WTC11 (cell line): Measurements from ENCODE around the gene STK32A. TPM values are rescaled to one million over a fixed set of nuclear protein-coding genes. Genes with fewer than 3 reads are reported as not detected.

ENCODE experiments used
- ATAC-seq: fragments of 200-7000 bp; cut with Tn5 transposase; 2 replicates; pipeline ENCODE4 v1.10.0; 2021; ENCODE audit warnings: mild to moderate bottlenecking, moderate library complexity
- CTCF ChIA-PET: fragments of 300-600 bp; sonication (Branson Sonifier 250); formaldehyde crosslinking; loops from one replicate; lab custom pipeline; 2021; ENCODE audit warnings: antibody characterized with exemption; lab: Charles Lee
- POLR2A ChIA-PET: fragments of 350-600 bp; sonication (Branson Sonifier 250); formaldehyde crosslinking; loops from one replicate; lab custom pipeline; 2021; ENCODE audit warnings: antibody characterized with exemption; lab: Charles Lee
- DNase-seq: peaks from one replicate; pipeline ENCODE4 v3.0.0; 2021; ENCODE audit warnings: low spot score
- H3K27ac Mint-ChIP-seq: 2 replicates; pipeline ENCODE4 v1.8.0; 2021; ENCODE audit warnings: mixed read lengths
- H3K27me3 Mint-ChIP-seq: 2 replicates; pipeline ENCODE4 v1.8.0; 2021; ENCODE audit warnings: low read depth, mild to moderate bottlenecking, moderate library complexity, mixed read lengths
- H3K36me3 Mint-ChIP-seq: 2 replicates; pipeline ENCODE4 v1.8.0; 2021; ENCODE audit warnings: mixed read lengths
- H3K4me1 Mint-ChIP-seq: 2 replicates; pipeline ENCODE4 v1.8.0; 2022; ENCODE audit warnings: mixed read lengths
- H3K4me3 Mint-ChIP-seq: 2 replicates; pipeline ENCODE4 v1.8.0; 2021; ENCODE audit warnings: mild to moderate bottlenecking, moderate library complexity, mixed read lengths
- H3K9me3 Mint-ChIP-seq: 2 replicates; pipeline ENCODE4 v1.8.0; 2021; ENCODE audit warnings: mixed read lengths
- ATF3 ChIP-seq: sonication (generic); formaldehyde crosslinking; conservative IDR thresholded peaks from 2 replicates; pipeline ENCODE4 v1.8.1; 2022; ENCODE audit warnings: mild to moderate bottlenecking, missing genetic modification reagents
- E2F1 ChIP-seq: sonication (generic); formaldehyde crosslinking; IDR thresholded peaks from 2 replicates; pipeline ENCODE4 v1.8.0; 2022; ENCODE audit warnings: mild to moderate bottlenecking, missing genetic modification reagents
- EMX1 ChIP-seq: fragments of 250-450 bp; sonication (Bioruptor Pico); IDR thresholded peaks from 2 replicates; pipeline ENCODE4 v1.8.0; 2021; ENCODE audit warnings: mild to moderate bottlenecking
- FOXK1 ChIP-seq: sonication (generic); formaldehyde crosslinking; IDR thresholded peaks from 2 replicates; pipeline ENCODE4 v1.8.0; 2022; ENCODE audit warnings: mild to moderate bottlenecking, moderate library complexity, missing genetic modification reagents
- FOXP1 ChIP-seq: sonication (generic); formaldehyde crosslinking; IDR thresholded peaks from 2 replicates; pipeline ENCODE4 v1.8.0; 2022; ENCODE audit warnings: missing genetic modification reagents, mild to moderate bottlenecking, moderate library complexity, borderline replicate concordance
- GABPB1 ChIP-seq: sonication (generic); formaldehyde crosslinking; IDR thresholded peaks from 2 replicates; pipeline ENCODE4 v1.8.1; 2023; ENCODE audit warnings: mild to moderate bottlenecking, missing genetic modification reagents
- HMGA2 ChIP-seq: fragments of 250-450 bp; sonication (Bioruptor Pico); IDR thresholded peaks from 2 replicates; pipeline ENCODE4 v1.4.0; 2021; ENCODE audit warnings: mild to moderate bottlenecking, moderate library complexity
- KAT7 ChIP-seq: sonication (generic); formaldehyde crosslinking; IDR thresholded peaks from 2 replicates; pipeline ENCODE4 v1.8.1; 2023; ENCODE audit warnings: missing genetic modification reagents, mild to moderate bottlenecking, borderline replicate concordance
- MLX ChIP-seq: sonication (generic); formaldehyde crosslinking; IDR thresholded peaks from 2 replicates; pipeline ENCODE4 v1.8.1; 2023; ENCODE audit warnings: mild to moderate bottlenecking, missing genetic modification reagents, moderate library complexity
- SMAD4 ChIP-seq: sonication (generic); formaldehyde crosslinking; IDR thresholded peaks from 2 replicates; pipeline ENCODE4 v1.8.0; 2022; ENCODE audit warnings: mild to moderate bottlenecking, missing genetic modification reagents
- TEAD1 ChIP-seq: sonication (generic); formaldehyde crosslinking; IDR thresholded peaks from 2 replicates; pipeline ENCODE4 v1.8.0; 2022; ENCODE audit warnings: mild to moderate bottlenecking, missing genetic modification reagents
- TP53 ChIP-seq: sonication (generic); formaldehyde crosslinking; IDR thresholded peaks from 2 replicates; pipeline ENCODE4 v1.8.1; 2023; ENCODE audit warnings: mild to moderate bottlenecking, missing genetic modification reagents
- ZNF138 ChIP-seq: sonication (generic); formaldehyde crosslinking; conservative IDR thresholded peaks from 2 replicates; pipeline ENCODE4 v1.8.1; 2022; ENCODE audit warnings: mild to moderate bottlenecking, moderate library complexity, missing genetic modification reagents
- ZNF671 ChIP-seq: fragments of 250-450 bp; sonication (Bioruptor Pico); IDR thresholded peaks from 2 replicates; pipeline ENCODE4 v1.8.0; 2021; ENCODE audit warnings: mild to moderate bottlenecking
- total RNA-seq: library from RNA; stranded (reverse); gene quantifications from 3 replicates; pipeline ENCODE4 v1.2.3, GENCODE V29; 2021
- TF ChIP-seq, protein P1 (sequence below): sonication (generic); formaldehyde crosslinking; IDR thresholded peaks from 2 replicates; pipeline ENCODE4 v1.8.1; 2022; ENCODE audit warnings: mild to moderate bottlenecking, missing genetic modification reagents, moderate library complexity, borderline replicate concordance
- TF ChIP-seq, protein P2 (sequence below): fragments of 250-450 bp; sonication (Bioruptor Pico); IDR thresholded peaks from 2 replicates; pipeline ENCODE4 v1.9.0; 2021; ENCODE audit warnings: mild to moderate bottlenecking, borderline replicate concordance
- TF ChIP-seq, protein P3 (sequence below): sonication (generic); formaldehyde crosslinking; IDR thresholded peaks from 2 replicates; pipeline ENCODE4 v1.8.0; 2022; ENCODE audit warnings: mild to moderate bottlenecking, missing genetic modification reagents
- TF ChIP-seq, protein P4 (sequence below): sonication (generic); formaldehyde crosslinking; IDR thresholded peaks from 2 replicates; pipeline ENCODE4 v1.8.0; 2023; ENCODE audit warnings: missing genetic modification reagents
- TF ChIP-seq, protein P5 (sequence below): sonication (generic); formaldehyde crosslinking; IDR thresholded peaks from 2 replicates; pipeline ENCODE4 v1.8.0; 2022; ENCODE audit warnings: mild to moderate bottlenecking, missing genetic modification reagents
- TF ChIP-seq, protein P6 (sequence below): sonication (generic); formaldehyde crosslinking; IDR thresholded peaks from 2 replicates; pipeline ENCODE4 v1.8.1; 2022; ENCODE audit warnings: low read depth, mild to moderate bottlenecking, moderate library complexity, missing genetic modification reagents, borderline replicate concordance

Gene STK32A
- total RNA-seq, 1 experiment from 2014 or later = 1.7 TPM

DNA sequence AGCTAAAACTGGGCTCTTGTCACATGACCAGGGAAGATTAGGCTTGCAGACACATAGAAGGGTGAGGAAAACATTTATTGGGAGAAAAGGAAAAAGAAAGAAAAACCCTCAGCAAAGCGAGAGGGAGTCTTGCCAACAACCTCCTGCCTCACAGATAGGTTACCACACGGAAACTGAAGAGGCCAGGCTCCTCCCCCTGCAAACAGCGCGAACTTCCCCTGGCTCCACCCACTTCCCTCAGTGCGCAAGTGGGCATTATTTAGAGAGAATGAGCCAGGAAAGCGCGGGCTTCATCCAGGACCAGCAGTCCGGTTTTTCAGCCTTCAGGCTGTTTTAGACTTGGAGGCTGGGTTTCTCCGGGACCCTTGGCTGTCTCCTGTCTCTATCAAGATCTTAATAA, 70.3 kb downstream of the STK32A start:
- Mint-ChIP-seq H3K4me3 (no peak overlapping the region), H3K36me3 (peaks cover 2% of the 10 kb centered on the region; the same call in 1 of the 2 replicates), H3K4me1 (peaks cover 21% of the 10 kb centered on the region), H3K9me3 (peaks cover 19% of the 10 kb centered on the region), H3K27me3 (no peaks in the 10 kb centered on the region), H3K27ac (no peak overlapping the region)
- POLR2A ChIA-PET = no interaction called here
- peak; percentile 83 for ATAC-seq
- DNase-seq = peak; percentile 19
- TF ChIP-seq ZNF138 (CRISPR knock-in tag) = no peak
- TF ChIP-seq FOXP1 = no peak
- no peak for TF ChIP-seq EMX1 (CRISPR knock-in tag)
- no peak for TF ChIP-seq FOXK1 (CRISPR knock-in tag)
- TF ChIP-seq SMAD4 = no peak
- TF ChIP-seq HMGA2 (CRISPR knock-in tag) = no peak
- TF ChIP-seq, protein P1, sequence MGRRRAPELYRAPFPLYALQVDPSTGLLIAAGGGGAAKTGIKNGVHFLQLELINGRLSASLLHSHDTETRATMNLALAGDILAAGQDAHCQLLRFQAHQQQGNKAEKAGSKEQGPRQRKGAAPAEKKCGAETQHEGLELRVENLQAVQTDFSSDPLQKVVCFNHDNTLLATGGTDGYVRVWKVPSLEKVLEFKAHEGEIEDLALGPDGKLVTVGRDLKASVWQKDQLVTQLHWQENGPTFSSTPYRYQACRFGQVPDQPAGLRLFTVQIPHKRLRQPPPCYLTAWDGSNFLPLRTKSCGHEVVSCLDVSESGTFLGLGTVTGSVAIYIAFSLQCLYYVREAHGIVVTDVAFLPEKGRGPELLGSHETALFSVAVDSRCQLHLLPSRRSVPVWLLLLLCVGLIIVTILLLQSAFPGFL (CRISPR knock-in tag) = no peak
- TF ChIP-seq, protein P2, sequence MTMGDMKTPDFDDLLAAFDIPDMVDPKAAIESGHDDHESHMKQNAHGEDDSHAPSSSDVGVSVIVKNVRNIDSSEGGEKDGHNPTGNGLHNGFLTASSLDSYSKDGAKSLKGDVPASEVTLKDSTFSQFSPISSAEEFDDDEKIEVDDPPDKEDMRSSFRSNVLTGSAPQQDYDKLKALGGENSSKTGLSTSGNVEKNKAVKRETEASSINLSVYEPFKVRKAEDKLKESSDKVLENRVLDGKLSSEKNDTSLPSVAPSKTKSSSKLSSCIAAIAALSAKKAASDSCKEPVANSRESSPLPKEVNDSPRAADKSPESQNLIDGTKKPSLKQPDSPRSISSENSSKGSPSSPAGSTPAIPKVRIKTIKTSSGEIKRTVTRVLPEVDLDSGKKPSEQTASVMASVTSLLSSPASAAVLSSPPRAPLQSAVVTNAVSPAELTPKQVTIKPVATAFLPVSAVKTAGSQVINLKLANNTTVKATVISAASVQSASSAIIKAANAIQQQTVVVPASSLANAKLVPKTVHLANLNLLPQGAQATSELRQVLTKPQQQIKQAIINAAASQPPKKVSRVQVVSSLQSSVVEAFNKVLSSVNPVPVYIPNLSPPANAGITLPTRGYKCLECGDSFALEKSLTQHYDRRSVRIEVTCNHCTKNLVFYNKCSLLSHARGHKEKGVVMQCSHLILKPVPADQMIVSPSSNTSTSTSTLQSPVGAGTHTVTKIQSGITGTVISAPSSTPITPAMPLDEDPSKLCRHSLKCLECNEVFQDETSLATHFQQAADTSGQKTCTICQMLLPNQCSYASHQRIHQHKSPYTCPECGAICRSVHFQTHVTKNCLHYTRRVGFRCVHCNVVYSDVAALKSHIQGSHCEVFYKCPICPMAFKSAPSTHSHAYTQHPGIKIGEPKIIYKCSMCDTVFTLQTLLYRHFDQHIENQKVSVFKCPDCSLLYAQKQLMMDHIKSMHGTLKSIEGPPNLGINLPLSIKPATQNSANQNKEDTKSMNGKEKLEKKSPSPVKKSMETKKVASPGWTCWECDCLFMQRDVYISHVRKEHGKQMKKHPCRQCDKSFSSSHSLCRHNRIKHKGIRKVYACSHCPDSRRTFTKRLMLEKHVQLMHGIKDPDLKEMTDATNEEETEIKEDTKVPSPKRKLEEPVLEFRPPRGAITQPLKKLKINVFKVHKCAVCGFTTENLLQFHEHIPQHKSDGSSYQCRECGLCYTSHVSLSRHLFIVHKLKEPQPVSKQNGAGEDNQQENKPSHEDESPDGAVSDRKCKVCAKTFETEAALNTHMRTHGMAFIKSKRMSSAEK = no peak
- TF ChIP-seq, protein P3, sequence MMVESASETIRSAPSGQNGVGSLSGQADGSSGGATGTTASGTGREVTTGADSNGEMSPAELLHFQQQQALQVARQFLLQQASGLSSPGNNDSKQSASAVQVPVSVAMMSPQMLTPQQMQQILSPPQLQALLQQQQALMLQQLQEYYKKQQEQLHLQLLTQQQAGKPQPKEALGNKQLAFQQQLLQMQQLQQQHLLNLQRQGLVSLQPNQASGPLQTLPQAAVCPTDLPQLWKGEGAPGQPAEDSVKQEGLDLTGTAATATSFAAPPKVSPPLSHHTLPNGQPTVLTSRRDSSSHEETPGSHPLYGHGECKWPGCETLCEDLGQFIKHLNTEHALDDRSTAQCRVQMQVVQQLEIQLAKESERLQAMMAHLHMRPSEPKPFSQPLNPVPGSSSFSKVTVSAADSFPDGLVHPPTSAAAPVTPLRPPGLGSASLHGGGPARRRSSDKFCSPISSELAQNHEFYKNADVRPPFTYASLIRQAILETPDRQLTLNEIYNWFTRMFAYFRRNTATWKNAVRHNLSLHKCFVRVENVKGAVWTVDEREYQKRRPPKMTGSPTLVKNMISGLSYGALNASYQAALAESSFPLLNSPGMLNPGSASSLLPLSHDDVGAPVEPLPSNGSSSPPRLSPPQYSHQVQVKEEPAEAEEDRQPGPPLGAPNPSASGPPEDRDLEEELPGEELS (CRISPR knock-in tag) = no peak
- no peak for TF ChIP-seq ATF3 (CRISPR knock-in tag)
- TF ChIP-seq, protein P4, sequence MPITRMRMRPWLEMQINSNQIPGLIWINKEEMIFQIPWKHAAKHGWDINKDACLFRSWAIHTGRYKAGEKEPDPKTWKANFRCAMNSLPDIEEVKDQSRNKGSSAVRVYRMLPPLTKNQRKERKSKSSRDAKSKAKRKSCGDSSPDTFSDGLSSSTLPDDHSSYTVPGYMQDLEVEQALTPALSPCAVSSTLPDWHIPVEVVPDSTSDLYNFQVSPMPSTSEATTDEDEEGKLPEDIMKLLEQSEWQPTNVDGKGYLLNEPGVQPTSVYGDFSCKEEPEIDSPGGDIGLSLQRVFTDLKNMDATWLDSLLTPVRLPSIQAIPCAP (CRISPR knock-in tag) = no peak
- TF ChIP-seq E2F1 (CRISPR knock-in tag) = no peak
- no peak for TF ChIP-seq TP53
- TF ChIP-seq MLX (CRISPR knock-in tag) = no peak
- TF ChIP-seq KAT7 (CRISPR knock-in tag) = no peak
- no peak for TF ChIP-seq GABPB1
- TF ChIP-seq ZNF671 (CRISPR knock-in tag) = no peak
- no peak for TF ChIP-seq TEAD1 (CRISPR knock-in tag)
- TF ChIP-seq, protein P5, sequence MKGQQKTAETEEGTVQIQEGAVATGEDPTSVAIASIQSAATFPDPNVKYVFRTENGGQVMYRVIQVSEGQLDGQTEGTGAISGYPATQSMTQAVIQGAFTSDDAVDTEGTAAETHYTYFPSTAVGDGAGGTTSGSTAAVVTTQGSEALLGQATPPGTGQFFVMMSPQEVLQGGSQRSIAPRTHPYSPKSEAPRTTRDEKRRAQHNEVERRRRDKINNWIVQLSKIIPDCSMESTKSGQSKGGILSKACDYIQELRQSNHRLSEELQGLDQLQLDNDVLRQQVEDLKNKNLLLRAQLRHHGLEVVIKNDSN (CRISPR knock-in tag) = no peak
- TF ChIP-seq, protein P6, sequence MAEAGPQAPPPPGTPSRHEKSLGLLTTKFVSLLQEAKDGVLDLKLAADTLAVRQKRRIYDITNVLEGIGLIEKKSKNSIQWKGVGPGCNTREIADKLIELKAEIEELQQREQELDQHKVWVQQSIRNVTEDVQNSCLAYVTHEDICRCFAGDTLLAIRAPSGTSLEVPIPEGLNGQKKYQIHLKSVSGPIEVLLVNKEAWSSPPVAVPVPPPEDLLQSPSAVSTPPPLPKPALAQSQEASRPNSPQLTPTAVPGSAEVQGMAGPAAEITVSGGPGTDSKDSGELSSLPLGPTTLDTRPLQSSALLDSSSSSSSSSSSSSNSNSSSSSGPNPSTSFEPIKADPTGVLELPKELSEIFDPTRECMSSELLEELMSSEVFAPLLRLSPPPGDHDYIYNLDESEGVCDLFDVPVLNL = no peak
- TF ChIP-seq, all 79 proteins: peak for 0
- CTCF ChIA-PET = interaction anchor here (1.5 kb wide), 1 partner anchor 273 kb away, joined by 3 read pairs; no protein-coding TSS in a partner anchor
